NCI-H1436 treated with DMSO at 0.1 percent for 48 hours (cell line): ENCODE results near the gene CCNE1.

Experiments used
- DNase-seq: peaks from one replicate; lab custom pipeline; 2025; lab: John Stamatoyannopoulos, UW

The CCNE1 gene

GRCh38 chr19:29811125-29812079 is at the start of gene CCNE1:
Gene CCNE1, plus strand, starts transcription at chr19:29811991. Its CDS starts 565 bp downstream, at chr19:29812556.
- peak; percentile 6 for DNase-seq

DNA sequence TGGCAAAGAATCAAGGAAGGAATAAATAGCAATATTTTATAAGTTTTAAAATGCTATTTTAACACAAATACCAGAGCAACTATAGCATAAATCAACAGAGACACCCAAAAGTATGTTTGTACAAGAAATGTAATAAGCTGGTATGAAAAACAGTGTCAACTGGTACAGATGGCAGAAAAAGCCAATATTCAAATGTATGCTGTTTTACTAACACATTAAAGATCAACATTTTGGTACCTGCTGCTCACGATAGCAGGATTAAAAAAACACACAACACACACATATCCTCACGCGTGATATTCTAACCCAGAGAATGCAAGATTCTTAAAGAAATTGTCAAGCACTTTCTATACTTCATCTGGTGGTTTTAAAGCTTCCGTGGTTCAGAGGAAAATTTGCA is 48.6 kb upstream of the CCNE1 start:
- DNase-seq: no peak

DNA sequence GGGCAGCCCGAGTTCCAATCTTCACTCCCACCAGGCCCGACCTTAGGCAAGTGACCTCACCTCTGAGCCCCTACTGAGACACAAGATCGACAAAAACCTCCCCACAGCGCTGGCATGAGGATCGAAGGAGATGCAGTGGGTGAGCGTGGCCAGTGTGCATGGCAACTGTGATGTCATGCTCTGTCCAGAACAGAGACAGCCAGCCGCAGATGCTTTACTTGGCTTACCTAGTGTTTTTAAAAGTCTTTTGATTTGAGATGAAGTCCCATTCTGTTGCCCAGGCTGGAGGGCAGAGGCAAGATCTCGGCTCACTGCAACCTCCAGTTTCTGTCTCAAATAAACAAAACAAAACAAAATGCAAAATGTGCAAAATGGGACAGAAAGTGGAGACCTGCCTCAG is 47.4 kb upstream of the CCNE1 start:
- no peak for DNase-seq

- DNase-seq: no peak
Observed at GRCh38 chr19:29766100-29766499, 45.7 kb upstream of the CCNE1 start.

- no peak for DNase-seq
Observed at GRCh38 chr19:29767039-29767735, 44.6 kb upstream of the CCNE1 start.

DNA sequence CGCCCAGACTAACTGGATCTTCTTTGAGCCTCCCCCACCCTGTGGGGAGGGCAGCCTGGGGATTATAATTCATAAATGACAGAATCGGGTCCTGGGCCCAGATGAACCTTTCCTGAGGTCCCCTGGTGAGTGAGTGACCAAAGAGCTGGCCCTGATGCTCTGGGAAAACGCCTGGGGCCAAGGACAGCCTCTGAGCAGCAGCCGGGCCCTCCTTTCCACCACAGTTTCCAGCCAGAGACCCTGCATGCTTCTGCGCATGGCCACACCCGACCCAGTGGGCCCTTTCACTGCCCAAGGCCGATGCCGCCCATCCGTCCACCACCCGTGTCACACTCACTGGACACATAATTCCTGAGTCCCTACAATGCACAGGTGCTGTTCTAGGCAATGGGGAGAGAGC is 43.6 kb upstream of the CCNE1 start:
- no peak for DNase-seq

DNA sequence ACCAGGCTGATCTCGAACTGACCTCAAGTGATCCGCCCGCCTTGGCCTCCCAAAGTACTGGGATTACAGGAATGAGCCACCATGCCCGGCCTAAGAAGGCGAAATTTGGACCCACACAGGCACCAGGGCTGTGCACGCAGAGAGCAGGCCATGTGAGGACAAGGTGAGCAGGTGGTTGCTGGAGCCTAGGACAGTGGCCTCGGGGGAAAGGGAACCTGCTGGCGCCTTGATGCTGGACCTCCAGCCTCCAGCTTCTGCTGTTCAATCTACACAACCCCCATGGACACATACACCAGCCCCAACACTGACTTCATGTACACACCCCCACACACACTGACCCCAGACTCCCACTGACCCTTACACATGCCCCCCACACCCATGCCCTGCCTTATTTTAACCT is 41.8 kb upstream of the CCNE1 start:
- DNase-seq: no peak

- no peak for DNase-seq
Observed at GRCh38 chr19:29770648-29771047, 41.1 kb upstream of the CCNE1 start.

DNA sequence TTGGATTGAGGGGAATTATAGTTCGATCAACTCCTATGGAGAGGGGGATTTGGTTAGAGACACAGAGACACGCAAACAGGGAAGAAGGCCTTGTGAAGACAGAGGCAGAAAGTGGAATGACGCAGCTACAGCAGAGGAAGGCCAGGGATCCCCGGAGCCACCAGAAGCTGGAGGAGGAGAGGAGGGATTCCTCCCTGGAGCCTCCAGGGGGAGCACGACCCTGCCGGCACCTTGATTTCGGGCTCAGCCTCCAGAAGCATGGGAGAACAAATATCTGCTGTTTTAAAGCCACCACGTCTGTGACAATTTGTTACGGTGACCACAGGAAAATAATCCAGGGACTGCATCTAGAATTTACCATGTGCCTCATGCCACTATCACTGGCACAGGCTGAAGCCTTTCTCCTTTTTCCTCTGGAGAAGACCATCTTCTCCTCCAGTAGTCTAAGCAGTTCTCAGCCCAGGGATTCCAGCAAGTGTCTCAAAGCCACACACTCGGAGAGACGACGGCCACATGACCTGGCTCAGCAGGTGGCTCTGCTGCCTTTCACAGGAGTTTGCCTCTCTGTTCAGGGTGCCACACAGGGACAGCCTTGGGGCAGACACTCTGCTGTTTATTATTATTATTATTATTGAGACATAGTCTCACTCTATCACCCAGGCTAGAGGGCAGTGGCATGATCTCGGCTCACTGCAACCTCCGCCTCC is 39.9 kb upstream of the CCNE1 start:
- DNase-seq: no peak

- DNase-seq: no peak
Observed at GRCh38 chr19:29772696-29773095, 39.1 kb upstream of the CCNE1 start.

GRCh38 chr19:29773141-29773540 is 38.6 kb upstream of the CCNE1 start:
- DNase-seq: no peak

DNA sequence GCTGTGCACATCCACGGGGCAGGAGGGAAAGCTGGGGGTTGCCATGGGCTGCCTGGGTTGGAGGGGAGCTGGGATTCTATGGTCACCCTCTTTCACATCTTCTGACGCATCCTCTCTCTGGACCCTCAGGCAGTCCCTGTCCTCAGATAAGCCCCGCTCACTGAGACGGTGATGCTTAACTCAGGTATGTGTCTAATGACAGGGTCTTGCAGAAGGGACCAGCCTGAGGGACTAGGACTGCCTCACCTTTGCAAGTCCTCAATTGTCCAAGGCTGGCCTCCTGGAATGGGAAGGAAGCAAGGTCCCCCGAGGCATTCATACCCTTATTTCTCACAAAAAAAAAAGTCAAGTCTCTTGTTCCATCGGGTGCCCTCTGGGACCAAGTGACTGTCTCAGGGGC is 37.7 kb upstream of the CCNE1 start:
- no peak for DNase-seq

DNA sequence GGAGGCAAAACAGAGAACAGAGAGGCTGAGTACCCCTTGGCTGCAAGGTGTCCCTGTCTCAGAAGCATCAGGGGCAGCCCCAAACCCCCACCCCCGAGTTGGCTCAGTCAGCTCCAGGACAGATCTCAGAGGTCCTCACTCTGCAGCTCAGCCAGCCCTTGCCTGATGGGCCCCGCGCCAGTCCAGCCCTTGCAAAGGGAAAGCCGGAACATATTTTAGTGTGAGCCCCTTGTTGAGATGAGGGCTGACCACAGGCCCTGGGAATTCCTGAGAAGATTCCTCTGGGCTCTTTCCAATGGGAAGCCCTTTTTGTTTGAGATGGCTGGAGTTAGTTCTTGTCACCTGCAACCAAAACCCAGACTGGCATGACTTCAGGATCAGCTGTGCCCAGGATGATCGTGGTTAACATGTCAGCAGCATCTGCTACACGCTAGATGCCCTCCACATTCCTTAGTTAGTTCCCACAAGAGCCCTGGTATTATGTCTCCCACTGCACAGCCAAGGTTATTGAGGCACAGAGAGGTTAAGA is 33.9 kb upstream of the CCNE1 start:
- no peak for DNase-seq

DNA sequence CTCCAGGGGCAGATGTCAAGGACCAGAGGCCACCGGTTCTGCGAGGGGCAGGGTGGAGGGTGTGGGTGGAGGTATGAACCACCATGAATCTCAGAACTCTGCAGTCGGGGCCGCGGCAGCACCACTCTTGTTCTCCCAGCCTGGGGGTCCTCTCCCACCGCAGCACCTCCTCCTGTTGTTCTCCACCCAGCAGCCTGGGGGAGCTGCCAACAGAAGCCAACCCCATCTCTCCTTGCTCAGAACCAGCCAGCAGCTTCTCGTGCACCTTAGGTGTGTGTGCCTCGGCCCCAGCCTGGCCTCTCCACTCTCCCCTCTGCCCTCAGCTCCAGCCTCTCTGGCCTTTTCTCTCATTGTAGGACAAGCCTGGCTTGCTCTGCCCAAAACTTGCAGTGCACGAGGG is 31.9 kb upstream of the CCNE1 start:
- no peak for DNase-seq

- no peak for DNase-seq
Observed at GRCh38 chr19:29781386-29782259, 30.2 kb upstream of the CCNE1 start.

DNA sequence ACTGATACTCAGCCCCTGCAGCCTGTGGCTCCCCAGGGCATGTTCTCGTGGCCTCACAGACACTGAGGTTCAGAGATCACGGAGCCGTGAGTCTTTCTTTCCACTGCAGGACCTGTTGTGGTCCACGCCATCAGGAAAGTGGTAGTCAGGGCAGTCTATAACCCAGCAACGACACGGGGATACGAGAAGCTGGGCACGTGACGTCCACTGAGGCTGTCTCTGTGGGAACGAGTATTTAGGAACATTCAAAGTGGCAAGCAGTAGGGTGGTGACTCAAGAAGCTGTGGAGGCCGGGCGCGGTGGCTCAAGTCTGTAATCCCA is 29.6 kb upstream of the CCNE1 start:
- DNase-seq: no peak

DNA sequence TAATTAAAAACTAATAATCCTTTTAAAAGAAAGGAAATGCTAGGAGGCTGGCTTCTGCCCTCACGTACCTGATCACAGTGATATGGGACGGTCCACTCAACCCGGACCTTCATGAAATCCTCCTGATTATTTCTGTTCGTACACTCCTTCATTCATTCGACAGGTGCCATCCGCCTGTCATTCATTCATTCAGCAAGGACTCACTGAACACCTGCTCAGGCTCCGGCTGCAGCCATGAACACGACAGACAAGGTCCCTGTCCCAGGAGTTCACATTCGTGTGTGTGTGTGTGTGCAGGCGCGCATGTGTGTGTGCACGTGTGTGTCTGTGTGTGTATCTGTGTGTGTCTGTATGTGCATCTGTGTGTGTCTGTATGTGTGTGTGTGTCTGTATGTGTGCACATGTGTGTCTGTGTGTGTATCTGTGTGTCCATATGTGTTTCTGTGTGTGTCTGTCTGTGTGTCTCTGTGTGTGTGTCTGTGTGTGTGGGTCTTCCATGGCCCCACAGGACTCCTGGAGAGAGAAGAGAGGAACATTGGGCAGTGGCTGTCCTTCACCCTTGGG is 28.1 kb upstream of the CCNE1 start:
- no peak for DNase-seq

GRCh38 chr19:29784598-29785223 is 27.1 kb upstream of the CCNE1 start:
- DNase-seq: no peak

DNA sequence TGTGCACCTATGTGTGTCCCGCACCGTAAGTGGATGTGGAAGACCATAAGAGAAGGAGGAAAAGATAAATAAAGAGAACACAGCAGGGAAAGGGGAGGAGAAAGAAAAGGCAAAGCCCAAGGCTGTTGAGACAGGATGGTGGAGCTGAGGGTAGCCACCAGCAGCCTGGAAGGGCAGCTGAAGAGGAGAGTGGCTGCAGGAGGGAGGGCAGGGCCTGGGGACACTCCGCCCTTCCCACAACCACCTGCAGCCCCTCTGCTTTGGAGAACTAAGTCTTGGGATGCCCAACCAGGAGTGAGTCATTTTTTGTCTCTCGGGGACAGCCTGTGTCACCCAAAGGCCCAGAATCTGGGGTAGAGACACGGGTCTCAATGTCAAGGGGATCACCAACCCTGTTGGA is 26.4 kb upstream of the CCNE1 start:
- DNase-seq: no peak

DNA sequence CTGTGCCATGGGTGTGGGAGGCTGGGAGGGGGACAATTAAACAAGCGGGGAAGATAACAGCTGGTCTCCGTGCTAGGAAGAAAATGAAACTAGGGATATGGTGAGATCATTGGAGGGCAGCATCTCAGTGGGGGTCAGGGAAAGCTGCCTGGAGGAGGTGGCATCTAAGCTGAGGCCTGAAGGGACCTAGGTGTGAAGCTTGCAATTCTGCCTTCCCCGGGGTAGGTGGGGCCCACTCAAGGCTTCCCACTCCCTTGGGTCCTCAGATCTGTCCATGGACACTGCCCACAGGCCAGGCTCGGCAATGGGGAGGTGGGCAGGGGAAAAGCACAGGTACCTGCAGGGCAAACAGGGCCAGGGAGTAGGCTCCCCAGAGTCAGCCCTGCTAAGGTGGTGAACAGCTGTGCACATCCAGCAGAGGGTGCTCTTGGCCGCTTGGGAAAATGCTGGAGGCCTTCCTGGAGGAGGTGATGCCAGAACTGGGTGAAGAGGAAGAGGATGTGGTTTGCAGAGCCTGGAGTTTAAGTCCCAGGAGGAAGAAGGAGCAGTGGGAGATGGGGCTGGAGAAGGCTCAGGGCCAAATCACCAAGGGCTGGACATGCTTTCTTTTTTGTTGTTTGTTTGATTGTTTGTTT is 25.7 kb upstream of the CCNE1 start:
- no peak for DNase-seq
